NCI-H1417 (cell line): ENCODE data around the gene PDE6D.
A peak's percentile ranks its signal among the peaks of the same experiment; 100 is the strongest.

Experiments
- DNase-seq, 3 experiments: peaks; one replicate each; lab custom pipeline; 2025; lab: John Stamatoyannopoulos, UW

The PDE6D gene

GRCh38 chr2:231706731-231707624 lies 74.1 kb downstream of the PDE6D start:
- peak; percentile 96 to 99 (median 98) for DNase-seq

GRCh38 chr2:231704017-231704416 lies 77.1 kb downstream of the PDE6D start:
- no peak for DNase-seq

- DNase-seq: peak; percentile 51 to 68 (median 55)
Observed at GRCh38 chr2:231701456-231702373, 79.4 kb downstream of the PDE6D start.

GRCh38 chr2:231699006-231699405 lies 82.1 kb downstream of the PDE6D start:
- no peak for DNase-seq

GRCh38 chr2:231696004-231696367 lies 85.1 kb downstream of the PDE6D start:
- DNase-seq: no peak

- DNase-seq: no peak
Observed at GRCh38 chr2:231693956-231694355, 87.1 kb downstream of the PDE6D start.

- DNase-seq: no peak
Observed at GRCh38 chr2:231692847-231693246, 88.2 kb downstream of the PDE6D start.

GRCh38 chr2:231691251-231691772 lies 89.8 kb downstream of the PDE6D start:
- no peak for DNase-seq

GRCh38 chr2:231689124-231689893 lies 91.8 kb downstream of the PDE6D start:
- DNase-seq: no peak

- DNase-seq: peak in 1 of 3 experiments; percentile 30
Observed at GRCh38 chr2:231688719-231689118, 92.4 kb downstream of the PDE6D start.

GRCh38 chr2:231687961-231688360 lies 93.1 kb downstream of the PDE6D start:
- DNase-seq: no peak

GRCh38 chr2:231687133-231687852 lies 93.8 kb downstream of the PDE6D start:
- peak in 2 of 3 experiments; percentile 69 to 86 for DNase-seq

- no peak for DNase-seq
Observed at GRCh38 chr2:231686192-231687100, 94.6 kb downstream of the PDE6D start.

GRCh38 chr2:231685349-231686191 lies 95.5 kb downstream of the PDE6D start:
- no peak for DNase-seq

- DNase-seq: peak in 2 of 3 experiments; percentile 80 to 88
Observed at GRCh38 chr2:231684314-231685223, 96.5 kb downstream of the PDE6D start.

GRCh38 chr2:231683292-231684235 lies 97.5 kb downstream of the PDE6D start:
- DNase-seq: peak in 2 of 3 experiments; percentile 67 to 78
